HepG2 (cell line): ENCODE results near the gene TRAPPC4. TPM values are rescaled to one million over a fixed set of nuclear protein-coding genes. Genes with fewer than 3 reads are reported as not detected.

Experiments used
- AHDC1 ChIP-seq: sonication (generic); formaldehyde crosslinking; IDR thresholded peaks from 2 replicates; pipeline ENCODE4 v1.5.1; 2020; ENCODE audit warnings: mild to moderate bottlenecking, missing genetic modification reagents, borderline replicate concordance
- ETV5 ChIP-seq: IDR thresholded peaks from 2 replicates; pipeline ENCODE4 v1.6.1; 2018; ENCODE audit warnings: missing biosample characterization, missing genetic modification reagents, inconsistent platforms, borderline replicate concordance
- HIVEP1 ChIP-seq: sonication (generic); formaldehyde crosslinking; IDR thresholded peaks from 2 replicates; pipeline ENCODE4 v1.4.0; 2020; ENCODE audit warnings: mild to moderate bottlenecking, missing genetic modification reagents
- NCOR1 ChIP-seq: fragments of 200-600 bp; sonication (generic); IDR thresholded peaks from 2 replicates; pipeline ENCODE4 v1.7.0; 2017; ENCODE audit warnings: antibody characterized with exemption, low read length, borderline replicate concordance
- PAXIP1 ChIP-seq: sonication (generic); formaldehyde crosslinking; conservative IDR thresholded peaks from 2 replicates; pipeline ENCODE4 v1.4.0; 2020; ENCODE audit warnings: mild to moderate bottlenecking, missing genetic modification reagents, moderate library complexity
- TOPORS ChIP-seq: sonication (generic); formaldehyde crosslinking; IDR thresholded peaks from 2 replicates; pipeline ENCODE4 v1.8.0; 2023; ENCODE audit warnings: mild to moderate bottlenecking, missing genetic modification reagents
- ZFP91 ChIP-seq: sonication (generic); formaldehyde crosslinking; IDR thresholded peaks from 2 replicates; pipeline ENCODE4 v1.9.0; 2022; ENCODE audit warnings: missing genetic modification reagents, mild to moderate bottlenecking, borderline replicate concordance
- ZMYM4 ChIP-seq: sonication (generic); formaldehyde crosslinking; IDR thresholded peaks from 2 replicates; pipeline ENCODE4 v1.8.1; 2023; ENCODE audit warnings: mild to moderate bottlenecking, missing genetic modification reagents
- ZNF615 ChIP-seq: sonication (generic); formaldehyde crosslinking; IDR thresholded peaks from 2 replicates; pipeline ENCODE4 v1.5.0; 2020; ENCODE audit warnings: mild to moderate bottlenecking, missing genetic modification reagents, borderline replicate concordance
- ZNF687 ChIP-seq: sonication (generic); formaldehyde crosslinking; IDR thresholded peaks from 2 replicates; pipeline ENCODE4 v1.5.1; 2020; ENCODE audit warnings: mild to moderate bottlenecking, missing genetic modification reagents, moderate library complexity
- ZSCAN31 ChIP-seq: sonication (generic); formaldehyde crosslinking; IDR thresholded peaks from 2 replicates; pipeline ENCODE4 v1.5.0; 2020; ENCODE audit warnings: low read depth, mild to moderate bottlenecking, missing genetic modification reagents
- polyA plus RNA-seq, 8 experiments: library from polyadenylated mRNA; depleted of rRNA in 3 of 8; stranded (reverse) in 7 of 8; unstranded in 1 of 8; fragments of >200 nt; fragmentation: Illumina TruSeq in 4 of 8; extraction: Trizol in 4 of 8; gene quantifications; 2 replicates each; pipeline versions ENCODE4 v1.2.1 to v1.2.3, GENCODE V29; 2011 to 2016; ENCODE audit warnings: low read depth in 4 of 8, missing spikeins in 1 of 8, mixed read lengths in 1 of 8; ENCODE audit not compliant: insufficient read depth in 1 of 8
- total RNA-seq, 5 experiments: library from RNA; depleted of rRNA; stranded (reverse); fragments of >200 nt; fragmentation: Illumina TruSeq; extraction: Trizol; gene quantifications; 2 replicates each; pipeline ENCODE4 v1.2.3, GENCODE V29; 2016; ENCODE audit warnings: low read depth in 1 of 5

The TRAPPC4 gene
- total and polyA plus RNA-seq, 2 of the 13 experiments (the other 11 are each of a cell fraction or from before 2014, with no cell fraction given), result 97.4 to 140 TPM

GRCh38 chr11:119024430-119025098 lies 6.0 kb downstream of the TRAPPC4 start (continued):
- TF ChIP-seq AHDC1 (CRISPR knock-in tag) (peak; percentile 27; the same call in 1 of the 2 replicates), ZMYM4 (CRISPR knock-in tag) (peak; percentile 37; the same call in 1 of the 2 replicates), TOPORS (no peak), HIVEP1 (CRISPR knock-in tag) (no peak), ZFP91 (CRISPR knock-in tag) (peak; percentile 29; the same call in 1 of the 2 replicates), ETV5 (CRISPR knock-in tag) (peak; percentile 39; the same call in 1 of the 2 replicates), ZNF687 (peak; percentile 89), PAXIP1 (CRISPR knock-in tag) (peak; percentile 53; the same call in 1 of the 2 replicates), ZSCAN31 (CRISPR knock-in tag) (peak; percentile 94), ZNF615 (CRISPR knock-in tag) (0 out of 2 replicates have a peak, but pooled peaks have one; percentile 36), NCOR1 (peak; percentile 55; the same call in 1 of the 2 replicates)
